A549 (cell line): Measurements from ENCODE around the gene PRPSAP1. TPM values are rescaled to one million over a fixed set of nuclear protein-coding genes. Genes with fewer than 3 reads are reported as not detected.

Source experiments
- ATAC-seq, 2 experiments: fragments of 200-7000 bp in 1 of 2; fragments of >200 bp in 1 of 2; cut with Nextera tagmentation in 1 of 2; cut with Tn5 transposase in 1 of 2; 3 replicates each; pipeline versions ENCODE4 v1.8.0 to v1.9.1; 2018 to 2020; ENCODE audit warnings: mild to moderate bottlenecking in 1 of 2, moderate library complexity in 1 of 2
- CTCF ChIA-PET: fragments of 300-600 bp; sonication (Branson Sonifier 250); formaldehyde crosslinking; extraction: SDS; loops from one replicate; lab custom pipeline; 2021; ENCODE audit warnings: antibody characterized with exemption, inconsistent platforms; lab: Yijun Ruan, JAX
- POLR2A ChIA-PET: fragments of 350-600 bp; formaldehyde crosslinking; extraction: SDS; loops from one replicate; lab custom pipeline; 2021; ENCODE audit warnings: antibody characterized with exemption, inconsistent platforms; lab: Yijun Ruan, JAX
- DNase-seq, 2 experiments: peaks; one replicate each; pipeline versions ENCODE4 v3.0.0 to v3.0.0-alpha.2; 2011 to 2016; ENCODE audit warnings: low read depth in 1 of 2, low spot score in 1 of 2
- FAIRE-seq: peaks from 2 replicates; lab custom pipeline; 2011; peaks lifted over from hg19 to GRCh38; lab: Jason Lieb, UNC
- H3K27ac ChIP-seq, 2 experiments: fragments of >200 bp; sonication (Bioruptor Twin); formaldehyde crosslinking; 3 replicates each; pipeline ENCODE4 v1.5.1; 2016 to 2017
- H3K4me1 ChIP-seq: fragments of >200 bp; sonication (Bioruptor Twin); formaldehyde crosslinking; 3 replicates; pipeline ENCODE4 v1.6.1; 2016
- H3K4me2 ChIP-seq: fragments of >200 bp; sonication (Bioruptor Twin); formaldehyde crosslinking; 3 replicates; pipeline ENCODE4 v1.6.1; 2016
- H3K4me3 ChIP-seq: fragments of >200 bp; sonication (Bioruptor Twin); formaldehyde crosslinking; 3 replicates; pipeline ENCODE4 v1.5.1; 2016
- H3K9me3 ChIP-seq: fragments of >200 bp; sonication (Bioruptor Twin); formaldehyde crosslinking; 3 replicates; pipeline ENCODE4 v1.6.1; 2016
- CBX2 ChIP-seq: fragments of 200-600 bp; sonication (generic); IDR thresholded peaks from 2 replicates; pipeline ENCODE4 v1.6.1; 2016; ENCODE audit warnings: low read depth, mild to moderate bottlenecking, borderline replicate concordance
- CEBPB ChIP-seq, 2 experiments: fragments of >200 bp in 1 of 2; sonication (Bioruptor Twin) in 1 of 2; formaldehyde crosslinking in 1 of 2; IDR thresholded peaks; 2 replicates each; pipeline ENCODE4 v1.6.1; 2012 to 2016
- CTCF ChIP-seq: fragments of >200 bp; sonication (Bioruptor Twin); formaldehyde crosslinking; IDR thresholded peaks from 3 replicates; pipeline ENCODE4 v1.5.1; 2016
- EHMT2 ChIP-seq: fragments of 200-600 bp; sonication (generic); IDR thresholded peaks from 2 replicates; pipeline ENCODE4 v1.6.1; 2016; ENCODE audit warnings: antibody characterized with exemption, low read depth, mild to moderate bottlenecking, moderate library complexity
- ESRRA ChIP-seq: fragments of 150-350 bp; IDR thresholded peaks from 2 replicates; pipeline ENCODE4 v1.6.1; 2014; ENCODE audit warnings: mild to moderate bottlenecking, low read length, borderline replicate concordance
- HEYL ChIP-seq: fragments of 250-450 bp; sonication (Bioruptor Pico); IDR thresholded peaks from 2 replicates; pipeline ENCODE4 v1.8.0; 2021; ENCODE audit warnings: mild to moderate bottlenecking, moderate library complexity
- HMGXB4 ChIP-seq: fragments of 250-450 bp; sonication (Bioruptor Pico); IDR thresholded peaks from 2 replicates; pipeline ENCODE4 v1.5.0; 2021; ENCODE audit warnings: mild to moderate bottlenecking, moderate library complexity, borderline replicate concordance
- HOXA7 ChIP-seq: fragments of 250-450 bp; sonication (Bioruptor Pico); IDR thresholded peaks from 2 replicates; pipeline ENCODE4 v1.5.0; 2020; ENCODE audit warnings: mild to moderate bottlenecking, moderate library complexity
- MAZ ChIP-seq: fragments of 150-350 bp; IDR thresholded peaks from 2 replicates; pipeline ENCODE4 v1.6.1; 2014; ENCODE audit warnings: antibody characterized with exemption, low read depth, low read length, borderline replicate concordance
- MYC ChIP-seq: IDR thresholded peaks from 2 replicates; pipeline ENCODE4 v1.6.1; 2012; ENCODE audit warnings: mild to moderate bottlenecking, inconsistent platforms, low read length, improper control_type of control experiment, borderline replicate concordance
- NFE2L2 ChIP-seq: fragments of 150-350 bp; conservative IDR thresholded peaks from 2 replicates; pipeline ENCODE4 v1.6.1; 2014; ENCODE audit warnings: low read length
- NPAS2 ChIP-seq: fragments of 250-450 bp; sonication (Bioruptor Pico); IDR thresholded peaks from 2 replicates; pipeline ENCODE4 v1.8.0; 2022; ENCODE audit warnings: mild to moderate bottlenecking, moderate library complexity, borderline replicate concordance
- POLR2A ChIP-seq: IDR thresholded peaks from 2 replicates; pipeline ENCODE4 v1.6.1; 2012; ENCODE audit warnings: mild to moderate bottlenecking, low read length
- POLR2AphosphoS2 ChIP-seq: conservative IDR thresholded peaks from 2 replicates; pipeline ENCODE4 v1.6.1; 2012; ENCODE audit warnings: low read length, improper control_type of control experiment, inconsistent platforms
- RAD21 ChIP-seq, 2 experiments: fragments of >200 bp in 1 of 2; sonication (Bioruptor Twin) in 1 of 2; formaldehyde crosslinking in 1 of 2; IDR thresholded peaks in 1 of 2; conservative IDR thresholded peaks in 1 of 2; 2 replicates in 1 of 2; 3 replicates in 1 of 2; pipeline ENCODE4 v1.6.1; 2012 to 2018; ENCODE audit warnings: inconsistent platforms in 1 of 2
- REST ChIP-seq: fragments of 200-600 bp; sonication (generic); IDR thresholded peaks from 2 replicates; pipeline ENCODE4 v1.6.1; 2016; ENCODE audit warnings: antibody characterized with exemption, mild to moderate bottlenecking, moderate library complexity
- TFCP2L1 ChIP-seq: fragments of 250-450 bp; sonication (Bioruptor Pico); IDR thresholded peaks from 2 replicates; pipeline ENCODE4 v1.5.0; 2021; ENCODE audit warnings: mild to moderate bottlenecking
- TP53 ChIP-seq: fragments of 250-450 bp; sonication (Bioruptor Pico); IDR thresholded peaks from 2 replicates; pipeline ENCODE4 v1.5.0; 2021; ENCODE audit warnings: mild to moderate bottlenecking, moderate library complexity
- USF2 ChIP-seq: fragments of 450-650 bp; IDR thresholded peaks from 2 replicates; pipeline ENCODE4 v1.6.1; 2014; ENCODE audit warnings: antibody characterized with exemption
- ZC3H11A ChIP-seq: fragments of 450-650 bp; IDR thresholded peaks from 2 replicates; pipeline ENCODE4 v1.6.1; 2014; ENCODE audit warnings: antibody characterized with exemption, mild to moderate bottlenecking
- ZNF302 ChIP-seq: fragments of 250-450 bp; sonication (Bioruptor Pico); IDR thresholded peaks from 2 replicates; pipeline ENCODE4 v1.9.0; 2021; ENCODE audit warnings: inconsistent platforms, mild to moderate bottlenecking, moderate library complexity
- ZSCAN20 ChIP-seq: fragments of 250-450 bp; sonication (Bioruptor Pico); IDR thresholded peaks from 2 replicates; pipeline ENCODE4 v1.8.0; 2022; ENCODE audit warnings: mild to moderate bottlenecking, moderate library complexity
- WGBS: methylation state at CpG from one replicate; pipeline ENCODE4 v1.1.6; 2017; ENCODE audit errors: missing lambda C conversion rate; 5-methylcytosine and 5-hydroxymethylcytosine counted together
- polyA plus RNA-seq, 4 experiments: library from polyadenylated mRNA; depleted of rRNA in 3 of 4; stranded (reverse); fragments of >200 nt; fragmentation: RNase III in 1 of 4; extraction: RNeasy Plus Mini Kit Qiagen cat#74134 plus additional on column Dnase treatment in 1 of 4; gene quantifications; 2 replicates in 3 of 4; 3 replicates in 1 of 4; pipeline ENCODE4 v1.2.3, GENCODE V29; 2011 to 2017

PRPSAP1 gene
- polyA plus RNA-seq, 2 of the 4 experiments (the other 2 are of a cell fraction) = 63.3 to 80.9 TPM

- FAIRE-seq (no peak), DNase-seq (no peak), ATAC-seq (no peak)
- CTCF ChIA-PET = interaction anchor here (0.6 to 2.3 kb wide), 12 partner anchors 8 to 131 kb away, joined by 3 to 6 read pairs (median 4); no protein-coding TSS in a partner anchor
- no peaks in the 10 kb centered on the region for H3K9me3 ChIP-seq
- 88% methylated on average over 6 of the region's 6 CpGs for WGBS
- H3K4me3 ChIP-seq = no peak overlapping the region
- TF ChIP-seq REST (no peak), ZSCAN20 (CRISPR knock-in tag) (no peak), ESRRA (no peak), NPAS2 (CRISPR knock-in tag) (no peak), NFE2L2 (no peak), CTCF (no peak), HEYL (no peak), TP53 (CRISPR knock-in tag) (no peak), USF2 (no peak), CBX2 (no peak), HOXA7 (CRISPR knock-in tag) (no peak), HMGXB4 (no peak), RAD21 (conservative IDR thresholded peaks at IDR 0.05 in 1 of 2, IDR thresholded peaks at IDR 0.05 in 1 of 2) (no peak), MYC (no peak)
- no peak overlapping the region for H3K4me2 ChIP-seq
- H3K4me1 ChIP-seq = no peaks in the 10 kb centered on the region
- POLR2A ChIA-PET = no interaction called here
- no peak overlapping the region for H3K27ac ChIP-seq
Observed at GRCh38 chr17:76327696-76328095, 26.0 kb downstream of the PRPSAP1 start.

GRCh38 chr17:76326306-76326705 is 27.4 kb downstream of the PRPSAP1 start:
- Histone ChIP-seq H3K27ac (no peak overlapping the region), H3K4me3 (no peak overlapping the region), H3K9me3 (no peaks in the 10 kb centered on the region), H3K4me1 (no peaks in the 10 kb centered on the region), H3K4me2 (no peak overlapping the region)
- TF ChIP-seq MAZ (no peak), ZC3H11A (no peak), TFCP2L1 (CRISPR knock-in tag) (no peak), POLR2A (no peak), EHMT2 (no peak), POLR2AphosphoS2 (no peak), HEYL (no peak), ZNF302 (no peak), CEBPB (IDR thresholded peaks at IDR 0.05) (no peak)
- FAIRE-seq (no peak), DNase-seq (no peak), ATAC-seq (no peak)
- 90% methylated on average over 1 of the region's 1 CpG for WGBS
- CTCF ChIA-PET = interaction anchor here (0.8 to 3.6 kb wide), 5 partner anchors 9 to 83 kb away, joined by 3 to 12 read pairs (median 4); no protein-coding TSS in a partner anchor
- POLR2A ChIA-PET = no interaction called here
